SK-N-MC (cell line): ENCODE measurements around the gene TAF4.

Source experiments
- DNase-seq: peaks from one replicate; pipeline ENCODE4 v3.0.0-alpha.2; 2011; ENCODE audit warnings: low read depth, low spot score
- H3K27ac ChIP-seq: fragments of 200-600 bp; sonication (generic); 2 replicates; pipeline ENCODE4 v1.5.1; 2016; ENCODE audit warnings: mixed run types
- H3K36me3 ChIP-seq: fragments of 200-600 bp; sonication (generic); 2 replicates; pipeline ENCODE4 v1.6.1; 2017; ENCODE audit warnings: antibody characterized with exemption, low read length, mixed read lengths; ENCODE audit not compliant: insufficient read depth
- H3K4me3 ChIP-seq: fragments of 200-600 bp; sonication (generic); 2 replicates; pipeline ENCODE4 v1.5.1; 2016
- H3K9ac ChIP-seq: fragments of 200-600 bp; sonication (generic); 2 replicates; pipeline ENCODE4 v1.8.0; 2017; ENCODE audit warnings: mixed run types, mixed read lengths; ENCODE audit not compliant: insufficient read length
- H3K9me3 ChIP-seq: fragments of 200-600 bp; sonication (generic); 2 replicates; pipeline ENCODE4 v1.6.1; 2017; ENCODE audit warnings: low read depth, mild to moderate bottlenecking, antibody characterized with exemption, low read length, moderate library complexity, mixed read lengths
- EZH2 ChIP-seq: fragments of 200-600 bp; sonication (generic); IDR thresholded peaks from one replicate; pipeline ENCODE4 v1.6.1; 2017; ENCODE audit warnings: antibody characterized with exemption
- FOXP2 ChIP-seq: optimal IDR thresholded peaks from 2 replicates; pipeline ENCODE3; 2011; ENCODE audit warnings: mild to moderate bottlenecking, moderate library complexity; ENCODE audit not compliant: insufficient read depth; ENCODE audit errors: extremely low read length, control extremely low read depth
- POLR2AphosphoS5 ChIP-seq: IDR thresholded peaks from 2 replicates; pipeline ENCODE4 v1.6.1; 2012; ENCODE audit warnings: mild to moderate bottlenecking, low read depth, low read length, borderline replicate concordance

Gene TAF4

GRCh38 chr20:61936701-61937131 is 129.0 kb downstream of the TAF4 start:
- no peaks in the 10 kb centered on the region for H3K36me3 ChIP-seq
- no peaks in the 10 kb centered on the region for H3K9me3 ChIP-seq
- H3K9ac ChIP-seq: no peak overlapping the region
- H3K27ac ChIP-seq: no peak overlapping the region
- no peak for DNase-seq
- TF ChIP-seq POLR2AphosphoS5 (no peak), EZH2 (no peak), FOXP2 (no peak)
- no peak overlapping the region for H3K4me3 ChIP-seq

- Histone ChIP-seq H3K27ac (no peak overlapping the region), H3K4me3 (no peak overlapping the region), H3K9ac (no peak overlapping the region), H3K9me3 (no peaks in the 10 kb centered on the region), H3K36me3 (no peaks in the 10 kb centered on the region)
- TF ChIP-seq POLR2AphosphoS5: no peak
- no peak for TF ChIP-seq EZH2
- no peak for TF ChIP-seq FOXP2
- no peak for DNase-seq
Measured at GRCh38 chr20:61935926-61936700, 129.6 kb downstream of the TAF4 start.

- no peak for DNase-seq
- Histone ChIP-seq H3K9ac (no peak overlapping the region), H3K4me3 (no peak overlapping the region), H3K36me3 (no peaks in the 10 kb centered on the region), H3K27ac (no peak overlapping the region), H3K9me3 (no peaks in the 10 kb centered on the region)
- TF ChIP-seq EZH2: no peak
- TF ChIP-seq FOXP2: no peak
- TF ChIP-seq POLR2AphosphoS5: no peak
Measured at GRCh38 chr20:61934716-61935530, 130.8 kb downstream of the TAF4 start.

GRCh38 chr20:61933951-61934715 is 131.5 kb downstream of the TAF4 start:
- H3K9ac ChIP-seq: no peak overlapping the region
- H3K9me3 ChIP-seq: no peaks in the 10 kb centered on the region
- no peak for TF ChIP-seq FOXP2
- H3K36me3 ChIP-seq: no peaks in the 10 kb centered on the region
- no peak overlapping the region for H3K27ac ChIP-seq
- no peak for DNase-seq
- H3K4me3 ChIP-seq: no peak overlapping the region

- DNase-seq: no peak
- TF ChIP-seq FOXP2: no peak
- TF ChIP-seq POLR2AphosphoS5: no peak
- H3K36me3 ChIP-seq: no peaks in the 10 kb centered on the region
Measured at GRCh38 chr20:61933481-61933950, 132.2 kb downstream of the TAF4 start.

GRCh38 chr20:61932711-61933480 is 132.8 kb downstream of the TAF4 start:
- Histone ChIP-seq H3K4me3 (no peak overlapping the region), H3K27ac (no peak overlapping the region), H3K9ac (no peak overlapping the region), H3K9me3 (no peaks in the 10 kb centered on the region), H3K36me3 (no peaks in the 10 kb centered on the region)
- TF ChIP-seq FOXP2: no peak
- no peak for TF ChIP-seq POLR2AphosphoS5
- TF ChIP-seq EZH2: no peak
- no peak for DNase-seq

More at GRCh38 chr20:61933481-61933950, 132.2 kb downstream of the TAF4 start:
- H3K4me3 ChIP-seq: no peak overlapping the region
- H3K9me3 ChIP-seq: no peaks in the 10 kb centered on the region
- H3K27ac ChIP-seq: no peak overlapping the region
- H3K9ac ChIP-seq: no peak overlapping the region

GRCh38 chr20:61932199-61932592 is 133.5 kb downstream of the TAF4 start:
- TF ChIP-seq POLR2AphosphoS5 (no peak), EZH2 (no peak), FOXP2 (no peak)
- no peaks in the 10 kb centered on the region for H3K9me3 ChIP-seq
- H3K27ac ChIP-seq: no peak overlapping the region
- DNase-seq: no peak
- H3K9ac ChIP-seq: no peak overlapping the region
- no peaks in the 10 kb centered on the region for H3K36me3 ChIP-seq
- no peak overlapping the region for H3K4me3 ChIP-seq
